K562 treated with DMSO at 1 percent for 24 hours (cell line): ENCODE results near the gene TRIM51. TPM values are rescaled to one million over a fixed set of nuclear protein-coding genes. Genes with fewer than 3 reads are reported as not detected.

ENCODE experiments used
- total RNA-seq: library from RNA; unstranded; fragments of 300-600 nt; gene quantifications from 2 replicates; pipeline ENCODE4 v1.2.3, GENCODE V29; 2022; ENCODE audit warnings: low read depth; ENCODE audit not compliant: insufficient read depth

The TRIM51 gene, protein sequence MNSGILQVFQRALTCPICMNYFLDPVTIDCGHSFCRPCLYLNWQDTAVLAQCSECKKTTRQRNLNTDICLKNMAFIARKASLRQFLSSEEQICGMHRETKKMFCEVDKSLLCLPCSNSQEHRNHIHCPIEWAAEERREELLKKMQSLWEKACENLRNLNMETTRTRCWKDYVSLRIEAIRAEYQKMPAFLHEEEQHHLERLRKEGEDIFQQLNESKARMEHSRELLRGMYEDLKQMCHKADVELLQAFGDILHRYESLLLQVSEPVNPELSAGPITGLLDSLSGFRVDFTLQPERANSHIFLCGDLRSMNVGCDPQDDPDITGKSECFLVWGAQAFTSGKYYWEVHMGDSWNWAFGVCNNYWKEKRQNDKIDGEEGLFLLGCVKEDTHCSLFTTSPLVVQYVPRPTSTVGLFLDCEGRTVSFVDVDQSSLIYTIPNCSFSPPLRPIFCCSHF
- total RNA-seq, result not detected in 2 replicates

DNA sequence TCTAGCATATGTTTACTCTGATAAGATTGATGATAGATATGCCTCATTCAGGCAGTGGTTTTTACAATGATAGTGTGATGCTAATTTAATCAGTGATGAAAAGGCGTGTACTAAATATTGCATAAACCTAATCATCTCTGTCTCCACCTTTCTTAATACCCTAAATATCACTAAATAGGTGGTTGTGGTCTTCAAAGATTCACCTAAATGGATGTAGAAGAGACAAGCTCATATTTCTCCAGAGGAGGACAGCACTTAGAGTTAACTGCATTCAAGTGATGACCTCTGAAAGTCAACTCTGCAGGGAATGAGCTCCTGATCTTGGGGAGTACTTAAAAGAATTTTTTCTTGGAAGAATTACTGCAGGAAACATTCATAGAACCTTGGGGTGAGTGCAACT is at the start of gene TRIM51:
TRIM51 (plus strand) TSS at position 301 of the 400 bp plus-strand sequence. CDS start 2,132 bp downstream, outside the sequence.

DNA sequence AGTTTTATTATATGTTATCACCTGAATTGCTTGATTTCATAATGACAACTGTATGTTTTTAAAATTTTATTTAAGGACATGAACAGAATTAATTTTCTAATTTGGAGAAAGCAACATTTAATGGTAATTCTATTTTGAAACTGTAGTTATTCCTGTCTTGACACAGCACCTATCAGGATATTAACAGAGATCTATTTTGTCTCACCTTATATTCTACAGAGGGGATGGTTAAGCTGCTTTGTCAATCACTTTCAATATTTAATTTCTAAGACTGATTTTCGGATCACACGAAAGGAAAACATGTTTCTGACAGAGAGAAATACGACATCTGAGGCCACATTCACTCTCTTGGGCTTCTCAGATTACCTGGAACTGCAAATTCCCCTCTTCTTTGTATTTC is 44.6 kb upstream of the TRIM51 start, which contains the start of gene OR5D16:
OR5D16 (plus strand) TSS at position 301 of the 400 bp plus-strand sequence; CDS start at position 301, 0 bp downstream.

DNA sequence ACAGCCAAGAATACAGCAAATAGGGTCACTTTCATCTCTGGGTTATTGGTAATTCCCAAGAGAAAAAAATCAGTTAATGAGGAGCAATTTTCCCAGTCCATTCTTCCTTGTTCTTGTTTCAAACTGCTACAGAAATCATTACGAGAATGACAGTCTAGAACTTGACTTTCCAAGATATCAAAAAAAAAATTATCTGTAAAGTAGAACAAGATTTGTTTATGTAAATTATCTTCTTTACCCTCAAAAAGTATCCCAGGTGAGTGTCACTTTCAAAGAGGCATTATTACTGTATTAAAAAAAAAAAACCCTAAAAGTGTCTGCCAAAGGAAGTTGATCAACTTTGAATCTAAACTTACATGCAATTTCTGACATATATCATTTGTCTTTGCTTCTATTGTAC is 31.4 kb downstream of the TRIM51 start, which contains the start of gene OR5W2:
OR5W2 (minus strand) TSS at position 101 of the 400 bp plus-strand sequence; CDS start at position 101, 0 bp downstream.

DNA sequence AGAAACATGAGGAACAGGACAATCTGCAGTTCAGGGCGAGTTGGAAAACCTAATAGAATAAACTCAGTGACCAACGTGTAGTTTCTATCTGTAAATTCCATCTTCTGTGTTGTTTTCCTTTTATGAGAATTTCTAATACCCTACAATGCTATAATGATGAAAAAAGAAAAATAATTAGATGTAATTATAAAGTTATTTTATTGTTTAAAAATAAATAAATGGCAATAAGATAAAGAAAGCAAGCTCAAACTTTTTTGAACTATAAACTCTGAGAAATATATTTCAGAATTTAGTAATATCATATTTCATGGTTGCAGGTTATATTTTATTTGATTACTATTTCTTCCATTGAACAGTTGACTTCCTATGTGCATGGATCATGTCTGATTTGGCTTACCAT is 53.2 kb downstream of the TRIM51 start, which contains the start of gene OR5I1:
OR5I1 (minus strand) TSS at position 101 of the 400 bp plus-strand sequence; CDS start at position 101, 0 bp downstream.

Other genes starting within 250 kb of the TRIM51 start
- gene OR4P4, start 248.2 kb upstream of the TRIM51 start, total RNA-seq, result not detected in 2 replicates
- gene OR4S2, start 235.0 kb upstream of the TRIM51 start, total RNA-seq, result not detected in 2 replicates
- not detected in 2 replicates for gene OR4C6, start 221.1 kb upstream of the TRIM51 start, total RNA-seq
- gene OR5D13, start 109.9 kb upstream of the TRIM51 start, total RNA-seq, result not detected in 2 replicates
- gene OR5D14, start 87.7 kb upstream of the TRIM51 start, total RNA-seq, result not detected in 2 replicates
- not detected in 2 replicates for gene OR5L1, start 71.9 kb upstream of the TRIM51 start, total RNA-seq
- gene OR5D18, start 63.7 kb upstream of the TRIM51 start, total RNA-seq, result not detected in 2 replicates
- not detected in 2 replicates for gene OR5L2, start 56.1 kb upstream of the TRIM51 start, total RNA-seq
- gene OR5D16, start 44.5 kb upstream of the TRIM51 start, total RNA-seq, result not detected in 2 replicates
- not detected in 2 replicates for gene OR5W2, start 31.3 kb downstream of the TRIM51 start, total RNA-seq
- gene OR5I1, start 53.1 kb downstream of the TRIM51 start, total RNA-seq, result not detected in 2 replicates
- gene OR10AG1, start 86.6 kb downstream of the TRIM51 start, total RNA-seq, result not detected in 2 replicates
- gene OR5F1, start 111.3 kb downstream of the TRIM51 start, total RNA-seq, result not detected in 2 replicates
- not detected in 2 replicates for gene OR5AS1, start 144.4 kb downstream of the TRIM51 start, total RNA-seq
- gene OR8I2, start 210.0 kb downstream of the TRIM51 start, total RNA-seq, result not detected in 2 replicates
- gene OR8H2, start 220.4 kb downstream of the TRIM51 start, total RNA-seq, result not detected in 2 replicates
- gene OR8H3, start 239.1 kb downstream of the TRIM51 start, total RNA-seq, result not detected in 2 replicates